ENCODE data around the gene ZNF613.
A peak's percentile ranks its signal among the peaks of the same experiment; 100 is the strongest.
"Not testable (repeated sequence)": the region's sequence is repeated elsewhere in the genome, so short reads cannot be mapped to it uniquely, and the experiment has no call there.

Gene ZNF613

GRCh38 chr19:51944798-51945552 lies 17.7 kb downstream of the ZNF613 start:
- DNase-seq = no peak

DNA sequence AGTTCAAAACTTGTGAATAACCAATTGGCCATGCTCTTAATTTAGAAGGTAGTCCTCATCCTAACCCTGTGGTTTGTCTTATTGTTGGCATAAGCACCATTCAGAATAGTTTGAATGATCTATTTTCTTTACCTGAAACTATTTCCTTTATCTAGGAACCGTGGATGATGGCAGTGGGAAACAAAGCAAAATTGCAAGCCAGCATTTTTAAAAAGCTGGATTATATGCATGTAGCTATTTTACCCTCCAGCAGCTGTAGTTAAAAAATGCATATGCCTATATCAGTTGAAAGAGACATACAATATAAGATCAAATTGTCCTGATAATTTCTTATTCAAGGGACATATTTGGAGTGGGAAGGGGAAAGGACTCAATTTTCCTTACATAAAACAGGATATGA lies 19.3 kb downstream of the ZNF613 start:
- DNase-seq = no peak

DNA sequence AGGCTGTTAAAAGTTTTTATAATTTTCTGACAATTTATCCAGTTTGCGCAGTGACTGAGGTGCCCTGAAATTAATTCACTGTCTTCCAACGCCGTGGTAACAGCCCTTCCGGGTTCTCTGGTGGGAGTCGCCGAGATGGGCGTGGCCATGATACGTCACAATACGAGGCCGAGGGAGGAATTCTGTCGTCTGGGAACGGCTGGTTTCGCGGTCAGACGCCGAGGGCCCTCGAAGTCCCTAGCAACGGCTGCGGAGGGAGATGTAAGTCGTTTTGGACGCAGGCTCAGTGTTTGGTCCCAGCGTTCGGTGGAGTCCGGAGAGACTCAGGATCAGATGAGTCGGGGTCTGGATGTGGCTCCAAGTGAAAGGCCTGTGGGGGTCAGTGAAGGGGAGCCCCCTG lies 21.7 kb downstream of the ZNF613 start:
- DNase-seq = no peak

DNA sequence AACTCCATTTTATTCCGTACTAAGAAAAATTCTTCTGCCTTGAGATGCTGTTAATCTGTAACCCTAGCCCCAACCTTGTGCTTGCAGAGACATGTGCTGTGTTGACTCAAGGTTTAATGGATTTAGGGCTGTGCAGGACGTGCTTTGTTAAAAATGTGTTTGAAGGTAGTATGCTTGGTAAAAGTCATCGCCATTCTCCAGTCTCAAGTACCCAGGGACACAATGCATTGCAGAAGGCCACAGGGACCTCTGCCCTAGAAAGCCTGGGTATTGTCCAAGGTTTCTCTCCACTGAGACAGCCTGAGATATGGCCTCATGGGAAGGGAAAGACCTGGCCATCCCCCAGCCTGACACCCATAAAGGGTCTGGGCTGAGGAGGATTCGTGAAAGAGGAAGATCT lies 30.6 kb downstream of the ZNF613 start:
- DNase-seq = not testable (repeated sequence)

- no peak for DNase-seq
Observed at GRCh38 chr19:51959791-51960190, 32.5 kb downstream of the ZNF613 start.

DNA sequence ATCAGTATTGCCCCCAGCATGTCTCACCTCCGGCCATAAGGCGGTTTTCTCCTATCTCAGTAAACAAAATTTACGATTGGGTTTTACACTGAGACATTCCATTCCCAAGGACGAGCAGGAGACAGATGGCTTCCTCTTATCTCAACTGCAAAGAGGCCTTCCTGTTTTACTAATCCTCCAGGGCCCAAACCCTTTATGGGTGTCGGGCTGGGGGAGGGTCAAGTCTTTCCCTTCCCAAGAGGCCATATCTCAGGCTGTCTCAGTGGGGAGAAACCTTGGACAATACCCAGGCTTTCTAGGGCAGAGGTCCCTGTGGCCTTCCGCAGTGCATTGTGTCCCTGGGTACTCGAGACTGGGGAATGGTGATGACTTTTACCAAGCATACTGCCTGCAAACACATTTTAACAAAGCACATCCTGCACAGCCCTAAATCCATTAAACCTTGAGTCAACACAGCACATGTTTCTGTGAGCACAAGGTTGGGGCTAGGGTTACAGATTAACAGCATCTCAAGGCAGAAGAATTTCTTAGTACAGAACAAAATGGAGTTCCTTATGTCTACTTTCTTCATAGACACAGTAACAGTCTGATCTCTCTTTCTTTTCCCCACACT lies 33.5 kb downstream of the ZNF613 start:
- DNase-seq = not testable (repeated sequence)

DNA sequence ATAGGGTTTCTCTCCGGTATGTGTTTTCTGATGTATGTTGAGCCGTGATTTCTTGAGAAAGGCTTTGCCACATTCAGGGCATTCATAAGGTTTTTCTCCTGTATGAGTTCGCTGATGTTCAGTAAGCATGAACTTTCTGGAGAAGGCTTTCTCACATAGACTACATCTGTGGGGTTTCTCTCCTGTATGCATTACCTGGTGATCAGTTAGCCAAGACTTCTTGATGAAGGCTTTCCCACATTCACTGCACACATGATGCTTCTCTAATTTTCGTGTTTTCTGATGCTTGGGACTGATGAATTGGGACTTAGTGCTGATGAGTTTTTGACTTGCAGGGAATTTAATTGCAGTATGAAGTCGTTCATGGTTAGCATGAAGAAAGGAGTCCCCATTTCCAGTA lies 38.3 kb downstream of the ZNF613 start:
- DNase-seq = no peak

DNA sequence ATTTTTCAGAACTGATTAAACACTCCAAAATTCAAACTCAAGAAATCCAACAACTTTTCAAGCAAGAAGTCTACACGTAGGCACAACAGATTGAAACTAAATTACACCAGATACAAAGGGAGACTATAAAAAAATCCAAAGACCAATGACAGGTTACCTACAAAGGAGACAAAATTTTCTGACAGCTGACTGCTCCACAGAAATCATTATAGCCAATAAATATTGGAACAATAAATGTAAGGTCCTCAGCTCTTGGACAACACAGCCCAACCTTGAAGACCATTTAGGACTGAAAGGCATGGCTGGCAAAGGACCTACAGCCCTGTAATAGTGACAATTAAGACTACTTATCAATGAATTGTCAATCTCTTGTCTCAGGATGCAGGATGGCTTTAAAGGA lies 43.4 kb downstream of the ZNF613 start:
- DNase-seq = no peak

- DNase-seq = peak in 2 of 5 experiments; percentile 6 to 67
Observed at GRCh38 chr19:51971624-51972023, 44.4 kb downstream of the ZNF613 start.

GRCh38 chr19:51975787-51976186 lies 48.5 kb downstream of the ZNF613 start:
- DNase-seq = not testable (repeated sequence)

- DNase-seq = no peak
Observed at GRCh38 chr19:51976852-51977251, 49.6 kb downstream of the ZNF613 start.

DNA sequence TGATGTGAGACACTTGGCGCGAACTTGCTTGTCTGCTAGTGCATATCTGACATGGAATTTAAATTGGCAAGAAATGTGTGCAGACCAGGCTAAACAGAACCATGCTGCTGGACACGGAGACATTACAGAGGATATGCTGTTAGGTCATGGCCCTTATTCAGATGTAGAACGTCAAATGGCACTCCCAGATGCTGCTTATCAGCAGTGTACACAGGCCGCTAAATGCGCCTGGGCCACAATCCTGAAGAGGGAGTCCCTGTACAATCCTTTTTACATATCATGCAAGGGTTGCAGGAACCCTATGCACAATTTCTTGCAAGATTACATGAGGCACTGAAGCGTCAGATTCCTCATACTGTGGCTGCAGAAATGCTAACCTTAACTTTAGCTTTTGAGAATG lies 50.1 kb downstream of the ZNF613 start:
- DNase-seq = no peak

DNA sequence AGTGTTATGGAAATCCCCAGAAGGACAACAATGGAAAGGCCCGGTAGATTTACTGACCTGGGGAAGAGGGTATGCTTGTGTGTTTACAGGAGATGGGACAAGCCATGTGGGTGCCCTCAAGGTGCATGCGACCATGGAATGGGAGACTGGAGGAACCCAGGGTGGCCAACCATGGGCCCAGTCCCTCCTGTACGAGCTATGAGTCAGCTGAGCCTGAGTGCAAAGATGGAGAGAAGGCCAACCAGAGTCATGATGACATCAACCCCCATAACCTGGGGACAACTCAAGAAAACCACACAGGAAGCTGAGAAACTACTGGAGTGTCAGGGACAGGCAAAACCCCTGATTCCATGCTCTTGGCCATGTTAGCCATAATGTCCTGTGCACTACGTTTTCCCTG lies 51.6 kb downstream of the ZNF613 start:
- no peak for DNase-seq

- DNase-seq = no peak
Observed at GRCh38 chr19:51980116-51980736, 53.0 kb downstream of the ZNF613 start.

GRCh38 chr19:51980926-51981325 lies 53.7 kb downstream of the ZNF613 start:
- not testable (repeated sequence) for DNase-seq

GRCh38 chr19:51983361-51983760 lies 56.1 kb downstream of the ZNF613 start:
- DNase-seq = no peak

GRCh38 chr19:51986309-51987291 lies 59.3 kb downstream of the ZNF613 start, which contains the start of gene ZNF350:
Gene ZNF350, minus strand, starts transcription at chr19:51986840. Its CDS starts 12,480 bp downstream, at chr19:51974360.
- peak; percentile 64 to 97 (median 84) for DNase-seq

GRCh38 chr19:51993422-51993821 lies 66.2 kb downstream of the ZNF613 start:
- DNase-seq = no peak

DNA sequence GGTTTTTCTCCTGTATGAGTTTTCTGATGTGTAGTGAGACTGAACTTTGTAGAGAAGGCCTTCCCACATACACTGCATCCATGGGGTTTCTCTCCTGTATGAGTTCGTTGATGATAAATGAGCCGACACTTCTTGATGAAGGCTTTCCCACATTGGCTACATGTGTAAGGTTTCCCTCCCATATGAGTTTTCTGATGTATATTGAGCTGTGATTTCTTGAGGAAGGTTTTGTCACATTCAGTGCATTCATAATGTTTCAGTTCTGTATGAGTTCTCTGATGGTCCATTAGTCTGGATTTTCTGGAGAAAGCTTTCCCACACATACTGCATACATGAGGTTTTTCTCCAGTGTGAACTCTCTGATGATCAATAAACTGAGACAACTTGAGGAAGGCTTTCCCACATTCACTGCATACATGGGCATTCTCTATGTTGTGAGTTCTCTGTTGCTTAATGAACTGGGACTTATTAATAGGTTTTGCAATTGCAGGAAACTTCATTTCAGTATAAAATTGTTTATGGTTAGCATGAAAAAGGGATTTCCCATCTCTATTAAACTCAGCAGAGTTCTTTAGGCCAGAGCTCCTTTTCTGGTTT lies 66.9 kb downstream of the ZNF613 start:
- no peak for DNase-seq

Data from T-helper 2 cell (primary cell).